GM13977 (cell line): ENCODE measurements around the gene ADA.

Experiments
- DNase-seq: peaks from one replicate; pipeline ENCODE4 v3.0.0; 2012; ENCODE audit warnings: low spot score
- CTCF ChIP-seq: IDR thresholded peaks from 2 replicates; pipeline ENCODE4 v1.5.1; 2012; ENCODE audit warnings: mild to moderate bottlenecking, control low read depth; ENCODE audit not compliant: insufficient read depth; ENCODE audit errors: extremely low read depth, missing control alignments
- in situ Hi-C: fragments of 300-500 bp; cut with MboI; formaldehyde crosslinking; loops from one replicate; pipeline ENCODE4 v1.12.0; 2022; ENCODE audit warnings: low sequenced_read_pairs, low pct_unique_long_range_greater_than_20kb, mixed read lengths, inconsistent platforms; ENCODE audit not compliant: unreplicated experiment

The ADA gene

GRCh38 chr20:44626278-44626677, 25.2 kb downstream of the ADA start:
- no peak for DNase-seq
- TF ChIP-seq CTCF, result no peak
- in situ Hi-C loops, result no loop called here

GRCh38 chr20:44625361-44625760, 26.1 kb downstream of the ADA start:
- TF ChIP-seq CTCF, result no peak
- in situ Hi-C loops, result no loop called here
- no peak for DNase-seq

GRCh38 chr20:44624743-44625271, 26.7 kb downstream of the ADA start:
- in situ Hi-C loops, result loop anchor here (25.0 kb wide), 1 partner anchor 238 kb away; no protein-coding TSS in a partner anchor
- no peak for DNase-seq
- TF ChIP-seq CTCF, result no peak

- no peak for DNase-seq
- no peak for TF ChIP-seq CTCF
- in situ Hi-C loops, result loop anchor here (25.0 kb wide), 1 partner anchor 237 kb away; no protein-coding TSS in a partner anchor
Observed at GRCh38 chr20:44624152-44624551, 27.3 kb downstream of the ADA start.

- no peak for DNase-seq
- in situ Hi-C loops, result loop anchor here (25.0 kb wide), 1 partner anchor 235 kb away; no protein-coding TSS in a partner anchor
- no peak for TF ChIP-seq CTCF
Observed at GRCh38 chr20:44622501-44623270, 28.8 kb downstream of the ADA start.

GRCh38 chr20:44621939-44622338, 29.6 kb downstream of the ADA start:
- in situ Hi-C loops, result loop anchor here (25.0 kb wide), 1 partner anchor 235 kb away; no protein-coding TSS in a partner anchor
- no peak for DNase-seq
- TF ChIP-seq CTCF, result no peak
